SK-N-DZ (cell line): ENCODE data around the gene NR5A1.

Experiments used
- DNase-seq: peaks from one replicate; pipeline ENCODE4 v3.0.0-alpha.2; 2015; ENCODE audit warnings: low spot score

Gene NR5A1

DNA sequence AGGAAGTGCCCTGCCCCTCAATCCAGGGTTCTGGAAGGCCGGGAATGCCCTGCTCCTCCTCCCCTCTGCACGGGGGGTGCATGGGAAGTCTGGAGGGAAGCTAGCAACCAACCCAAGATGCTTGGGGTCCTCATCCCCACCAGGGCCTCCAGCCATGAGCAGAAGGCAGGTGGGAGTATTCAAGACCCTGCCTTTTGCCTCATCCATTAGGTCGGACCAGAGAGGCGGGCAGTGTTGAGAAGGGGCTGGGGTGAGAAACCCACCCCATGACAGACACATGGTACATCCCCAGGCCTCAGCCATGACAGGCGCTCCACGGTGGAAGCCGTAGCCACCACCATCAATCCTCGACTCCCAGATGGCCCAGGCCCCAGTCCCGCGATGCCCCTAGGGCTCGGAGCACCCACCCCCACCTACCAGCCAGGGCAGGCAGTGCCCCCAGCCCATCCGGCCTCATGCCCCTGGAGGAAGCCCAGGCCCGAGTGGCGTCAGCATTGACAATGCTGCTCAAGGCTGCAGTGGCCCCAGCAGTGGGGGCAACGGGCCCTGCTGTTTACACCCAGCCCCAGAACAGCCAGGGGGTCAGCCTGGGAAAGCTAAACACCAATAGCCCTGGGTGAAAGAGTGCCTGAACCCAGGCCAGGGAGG, 8.6 kb downstream of the NR5A1 start:
- no peak for DNase-seq

DNA sequence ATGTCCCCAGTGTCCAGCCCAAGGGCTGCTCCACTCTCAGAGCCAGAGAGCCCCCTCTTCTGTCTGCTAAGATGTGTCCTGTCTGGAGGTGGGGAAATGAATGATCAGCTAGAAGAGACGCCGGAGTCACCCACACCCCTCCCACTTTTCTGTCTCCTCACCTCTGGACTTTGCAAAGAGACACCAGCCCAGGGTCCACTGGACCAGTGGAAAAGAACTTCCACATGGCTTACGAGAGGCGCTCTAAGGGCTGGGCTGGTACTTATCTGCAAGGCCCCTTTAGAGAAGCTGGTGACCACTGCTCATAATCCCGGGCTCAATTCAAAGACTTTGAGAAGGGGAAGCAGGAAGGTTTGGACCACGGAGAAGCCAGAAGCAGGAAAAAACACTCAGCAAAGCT, 9.2 kb downstream of the NR5A1 start:
- no peak for DNase-seq

DNA sequence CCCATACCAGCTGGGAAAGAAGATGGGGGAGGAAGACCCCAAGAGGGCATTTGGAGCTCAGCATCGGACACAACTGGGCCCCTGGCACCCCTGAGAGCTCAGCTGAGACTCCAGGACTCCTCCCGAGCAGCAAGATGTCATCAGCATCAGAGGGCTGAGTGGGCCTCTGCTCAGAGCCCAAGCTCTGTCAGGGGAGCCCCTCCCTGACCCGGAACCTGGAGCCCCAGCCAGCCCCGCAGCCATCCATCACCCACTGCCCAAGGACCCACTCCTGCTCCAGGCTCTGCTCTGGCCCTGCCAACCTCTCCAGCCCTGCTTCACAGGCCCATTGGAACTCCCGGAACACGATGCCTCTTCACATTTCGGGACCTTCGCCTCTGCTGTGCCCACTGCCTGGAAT, 9.8 kb downstream of the NR5A1 start:
- DNase-seq, result no peak

DNA sequence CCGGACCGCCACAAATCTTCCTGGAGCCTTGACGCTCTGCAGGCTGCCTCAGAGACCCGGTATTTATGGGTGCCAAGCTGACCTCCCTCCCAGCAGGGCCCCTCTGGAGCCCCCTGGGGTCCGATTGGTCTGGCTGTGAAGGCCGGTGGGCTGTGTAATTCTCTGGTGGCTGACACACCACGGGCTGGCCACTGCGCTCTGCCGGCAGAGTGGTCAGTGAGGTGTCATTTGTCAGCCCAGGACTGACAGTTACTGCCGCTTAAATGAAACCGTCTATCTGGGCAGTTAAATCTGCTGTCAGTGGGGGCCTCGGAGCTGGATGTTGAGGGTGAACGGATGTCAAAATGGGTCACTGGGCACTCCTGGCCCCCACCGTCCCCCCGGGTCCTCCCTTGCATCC, 10.7 kb downstream of the NR5A1 start:
- DNase-seq, result no peak

DNA sequence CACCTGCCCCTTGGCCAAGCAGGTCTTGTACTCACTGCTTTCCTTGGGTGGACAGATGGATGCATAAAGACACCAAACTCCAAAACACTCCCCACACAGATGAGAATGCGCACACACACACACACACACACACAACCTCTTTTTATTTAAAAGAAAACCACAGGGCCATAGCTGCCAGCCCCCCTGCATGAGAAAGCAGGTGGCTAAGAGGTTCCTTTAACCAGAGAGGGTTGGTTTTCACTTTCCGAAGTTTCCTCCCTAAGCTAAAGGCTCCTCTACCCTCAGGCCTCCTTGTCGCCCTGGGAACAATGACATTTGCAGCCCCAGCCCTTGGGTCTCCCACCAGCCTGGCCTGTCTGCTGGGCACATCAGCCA, 11.1 kb downstream of the NR5A1 start:
- no peak for DNase-seq

DNA sequence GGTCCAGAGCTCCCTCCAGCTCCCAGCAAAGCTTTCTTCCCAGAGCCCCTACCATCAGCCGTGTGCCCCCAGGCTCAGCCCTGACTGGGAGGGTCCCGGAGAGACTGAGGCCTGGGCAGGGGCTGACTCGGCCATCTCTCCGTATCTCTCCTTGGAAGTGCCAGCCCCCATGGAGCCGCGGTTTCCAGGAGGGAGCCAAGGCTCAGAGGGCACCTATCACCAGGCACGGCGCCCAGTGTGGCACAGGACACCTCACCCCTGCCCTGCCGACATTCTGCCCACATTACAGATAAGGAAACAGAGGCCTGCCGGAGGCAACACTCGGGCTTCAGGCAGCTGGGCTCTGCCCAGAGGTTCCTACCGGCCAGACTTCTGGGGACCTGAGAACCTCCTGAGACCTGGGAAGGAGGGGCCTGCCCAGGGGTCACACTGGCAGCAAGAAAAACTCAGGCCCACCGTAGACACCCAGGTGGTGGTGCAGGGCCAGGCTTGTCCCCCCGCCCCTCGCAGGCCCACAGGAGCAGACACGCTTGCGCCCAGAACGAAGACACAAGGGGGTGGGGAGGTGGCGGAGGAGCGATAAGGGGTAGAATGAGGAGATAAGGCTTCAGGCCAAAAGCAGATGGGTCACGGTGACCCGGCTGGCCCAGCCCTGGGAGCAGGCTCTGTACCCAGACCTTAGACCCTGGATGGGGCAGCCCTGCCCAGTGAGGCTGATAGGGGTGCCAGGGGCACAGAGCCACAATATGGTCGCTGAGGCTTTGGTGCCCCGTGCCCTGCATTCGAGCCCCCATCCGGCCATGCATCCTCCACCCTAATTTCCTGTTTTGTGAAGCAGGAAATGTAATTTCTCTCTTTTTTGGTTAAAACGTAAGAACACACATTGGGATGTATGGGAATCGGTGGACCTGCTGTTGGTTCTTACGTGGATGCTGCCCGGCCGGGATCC, 11.8 kb downstream of the NR5A1 start:
- DNase-seq, result no peak

DNA sequence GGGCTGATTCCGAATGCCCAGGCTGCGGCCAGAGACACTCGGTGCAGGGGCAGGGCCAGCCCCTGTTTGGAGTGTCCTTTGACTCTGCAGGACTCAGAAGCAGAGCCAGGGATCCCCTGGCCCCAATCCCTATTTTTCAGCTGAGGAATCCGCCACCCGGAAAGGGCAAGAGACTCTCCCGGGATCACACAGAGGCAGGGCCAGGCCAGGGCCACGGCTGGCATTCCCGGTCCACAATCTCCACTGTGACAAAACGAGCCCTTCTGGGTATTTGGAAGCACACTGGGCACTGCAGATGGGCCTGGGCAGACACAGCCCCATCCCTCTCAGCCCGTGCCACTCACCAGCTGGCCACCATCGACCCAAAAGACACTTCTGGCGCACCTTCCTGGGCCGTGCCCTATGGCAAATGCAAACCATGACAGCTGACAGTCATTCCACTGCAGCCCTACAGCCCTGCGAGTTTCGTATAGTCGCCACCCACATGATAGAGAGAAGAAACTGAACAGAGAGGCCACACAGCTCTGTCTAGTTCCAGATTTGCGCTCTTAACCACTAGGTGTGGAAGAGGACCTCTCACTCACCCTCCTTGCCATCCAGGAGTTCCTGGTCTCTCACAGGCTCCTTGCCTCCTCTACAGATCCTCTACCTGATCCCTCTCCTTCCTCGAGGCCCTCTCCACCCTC, 13.3 kb downstream of the NR5A1 start:
- no peak for DNase-seq

DNA sequence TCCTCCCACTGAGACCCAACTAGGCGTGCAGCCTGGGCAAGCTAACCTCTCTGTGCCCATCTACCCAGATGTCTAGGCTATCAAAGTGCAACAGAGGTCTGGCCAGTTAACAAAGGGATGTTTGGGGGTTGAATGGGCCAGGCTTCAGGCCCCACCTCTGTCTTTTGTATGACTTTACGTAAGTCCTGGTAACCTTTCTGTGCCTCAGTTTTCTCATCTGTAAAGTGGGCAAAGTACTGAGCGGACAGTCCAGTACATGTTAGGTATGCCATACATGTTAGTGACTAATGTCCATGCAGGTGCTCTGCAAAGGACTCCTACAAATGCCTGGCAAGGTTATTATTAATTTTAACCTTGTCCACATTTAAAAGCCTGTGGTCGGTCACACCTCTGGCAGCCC, 14.0 kb downstream of the NR5A1 start:
- DNase-seq, result no peak

DNA sequence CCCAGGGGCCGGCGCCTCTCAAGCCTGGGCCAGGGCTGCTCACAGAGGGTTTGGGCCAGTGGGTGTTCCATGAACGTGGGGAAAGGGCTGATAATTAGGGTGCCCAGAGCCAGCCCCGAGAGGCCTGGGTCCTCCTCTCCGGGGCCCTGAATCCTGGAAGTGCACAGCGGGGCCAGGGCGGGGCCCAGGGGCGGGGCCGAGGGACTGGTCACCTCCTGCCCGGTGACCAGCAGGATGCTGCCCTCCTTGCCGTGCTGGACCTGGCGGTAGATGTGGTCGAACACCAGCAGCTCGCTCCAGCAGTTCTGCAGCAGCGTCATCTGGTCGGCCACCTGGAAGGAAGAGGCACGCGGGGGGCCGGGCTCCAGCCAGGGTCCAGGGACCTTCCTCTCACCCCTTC, 14.4 kb downstream of the NR5A1 start:
- no peak for DNase-seq

DNA sequence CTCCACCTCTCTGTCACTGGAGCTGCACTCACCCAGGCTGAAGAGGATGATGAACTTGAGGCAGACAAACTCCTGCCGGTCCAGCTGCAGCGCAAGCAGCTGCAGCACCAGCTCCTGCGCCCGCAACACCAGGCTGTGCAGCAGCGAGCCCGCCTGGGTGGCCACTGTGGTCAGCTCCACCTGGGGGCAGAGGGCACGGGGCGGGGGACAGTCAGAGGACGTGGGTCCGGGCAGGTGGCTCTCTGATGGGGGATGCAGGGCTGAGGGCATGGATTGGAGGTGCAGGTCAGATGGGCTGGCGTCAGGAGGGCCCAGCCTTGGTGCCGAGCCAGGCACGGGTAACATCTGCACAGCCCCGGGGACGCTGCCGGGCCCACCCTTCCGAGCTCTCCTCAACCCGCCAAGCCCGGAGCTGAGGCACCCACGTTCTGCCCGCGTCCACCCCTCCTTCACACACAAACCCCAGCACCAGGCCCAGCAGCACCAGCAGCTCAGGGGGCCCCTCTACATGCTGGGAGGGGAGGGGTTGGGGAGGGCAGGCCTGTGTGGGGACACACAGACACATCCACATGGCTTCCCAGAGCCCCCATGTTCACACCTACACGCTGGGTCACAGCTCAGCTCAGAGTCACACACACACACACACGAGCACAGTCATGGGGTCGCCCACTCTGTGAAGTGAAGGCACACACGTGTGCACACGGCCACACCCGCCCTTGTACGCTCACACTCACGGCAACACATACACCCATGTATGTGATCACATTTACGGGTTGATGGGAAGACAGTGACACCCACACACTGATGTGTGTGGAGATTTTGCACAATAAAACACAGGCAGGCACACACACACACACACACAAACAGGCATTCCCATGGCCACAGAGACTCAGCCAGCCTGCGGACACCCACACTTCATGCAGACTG, 15.9 kb downstream of the NR5A1 start:
- peak; percentile 42 for DNase-seq

DNA sequence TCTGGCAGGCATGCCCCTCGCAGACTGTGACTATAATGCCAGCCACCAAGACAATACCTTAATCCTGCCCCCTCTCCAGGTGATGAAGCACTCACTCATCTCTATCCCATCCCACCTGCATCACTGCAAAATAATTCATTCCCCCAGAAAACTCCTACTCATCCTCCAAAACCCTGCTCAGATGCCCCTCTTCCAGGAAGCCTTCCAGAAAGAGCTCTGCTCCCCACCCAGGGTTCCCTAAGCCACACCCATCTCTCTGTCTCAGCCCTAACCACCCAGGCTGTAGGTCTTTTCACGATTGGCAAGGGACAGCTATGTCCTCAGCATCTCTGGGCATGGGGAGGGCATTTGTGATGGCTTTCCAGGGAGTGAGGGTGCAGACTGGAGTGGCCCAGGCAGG, 17.2 kb downstream of the NR5A1 start:
- no peak for DNase-seq

DNA sequence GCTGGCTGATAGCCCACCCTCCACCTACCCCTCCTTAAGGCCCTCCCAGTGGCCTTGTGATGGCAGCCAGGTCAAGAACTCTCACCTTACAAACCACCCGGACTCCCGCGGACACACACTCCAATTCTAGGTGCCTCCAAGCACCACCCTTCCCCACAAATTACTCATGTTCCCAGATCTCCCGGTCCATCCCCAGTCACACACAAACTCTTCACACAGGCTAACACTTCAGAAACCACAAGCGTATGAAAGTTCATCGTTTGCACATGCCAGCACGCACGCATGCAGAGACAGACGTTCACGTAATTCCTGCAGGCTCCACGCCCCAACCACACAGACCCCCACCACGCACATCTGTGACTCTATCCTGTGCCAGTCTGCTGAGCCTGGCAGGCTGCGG, 18.0 kb downstream of the NR5A1 start:
- DNase-seq, result no peak

DNA sequence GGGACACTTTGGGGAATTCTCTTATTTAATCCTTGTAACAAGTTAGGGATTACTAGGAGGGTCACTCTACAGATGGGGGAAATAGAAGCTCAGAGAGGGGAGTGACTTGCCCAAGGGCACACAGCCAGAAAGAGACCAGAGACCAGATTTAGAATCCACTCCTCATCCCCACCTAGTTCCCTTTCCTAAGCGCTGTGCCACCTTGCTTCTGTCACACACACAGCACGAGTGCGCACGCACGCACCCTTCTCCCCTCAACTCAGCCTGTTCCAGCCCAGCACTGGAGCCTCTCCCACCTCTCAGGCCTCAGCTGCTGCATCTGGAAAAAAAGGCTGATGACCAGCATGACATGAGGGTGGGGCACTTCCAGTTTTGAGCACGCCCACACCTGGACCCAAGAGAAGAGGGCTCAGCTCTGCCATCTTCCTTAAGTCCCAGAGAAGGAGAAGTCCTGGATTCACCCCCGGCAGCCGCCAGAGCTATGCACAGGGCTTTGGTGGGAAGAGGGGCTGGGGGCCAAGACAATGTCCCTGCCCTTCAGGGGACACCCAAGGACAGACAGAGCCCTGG, 18.5 kb downstream of the NR5A1 start:
- no peak for DNase-seq

DNA sequence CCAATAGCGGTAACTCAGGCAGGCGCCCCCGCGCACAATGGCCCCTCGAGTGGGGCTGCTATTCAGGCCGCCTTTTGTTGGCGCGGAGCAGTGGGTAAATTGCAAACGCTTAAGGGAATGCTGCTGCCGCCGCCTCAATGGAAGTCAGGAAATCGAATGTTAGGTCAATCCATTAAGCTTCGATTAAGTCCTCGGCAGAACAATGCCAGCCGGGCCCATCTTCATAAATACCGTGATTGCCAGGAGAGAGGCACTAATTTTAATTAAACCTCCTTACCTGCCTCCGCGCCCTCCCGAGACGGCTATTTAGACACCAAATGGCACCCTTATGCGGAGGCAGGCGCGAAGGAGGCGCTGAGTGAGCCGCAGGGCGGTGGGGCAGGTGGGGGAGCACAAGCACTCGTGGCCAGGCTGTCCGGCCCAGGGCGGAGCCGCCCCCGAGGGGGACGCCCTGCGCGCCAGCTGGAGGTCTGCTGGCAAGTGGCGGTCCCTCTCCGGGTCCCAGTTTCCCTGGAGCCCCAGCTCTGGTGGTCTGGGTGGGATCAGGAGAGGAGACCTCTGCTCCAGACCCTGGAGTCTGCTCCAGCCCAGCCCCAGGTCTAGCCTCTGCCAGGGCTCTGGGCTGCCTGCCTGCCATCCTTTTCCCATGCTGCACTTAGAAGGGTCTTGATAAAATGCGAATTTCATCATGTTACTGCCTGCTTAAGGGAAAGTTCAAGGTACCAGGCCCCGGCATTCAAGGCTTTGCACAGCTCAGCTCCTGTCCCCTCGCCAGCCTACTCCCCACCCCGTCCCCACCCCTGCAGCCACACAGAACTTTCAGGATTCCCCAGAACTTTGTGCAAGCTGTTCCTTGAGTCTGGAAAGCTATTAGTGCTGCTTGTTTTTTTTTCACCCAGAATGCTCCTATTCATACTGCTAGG, 19.7 kb downstream of the NR5A1 start:
- no peak for DNase-seq

DNA sequence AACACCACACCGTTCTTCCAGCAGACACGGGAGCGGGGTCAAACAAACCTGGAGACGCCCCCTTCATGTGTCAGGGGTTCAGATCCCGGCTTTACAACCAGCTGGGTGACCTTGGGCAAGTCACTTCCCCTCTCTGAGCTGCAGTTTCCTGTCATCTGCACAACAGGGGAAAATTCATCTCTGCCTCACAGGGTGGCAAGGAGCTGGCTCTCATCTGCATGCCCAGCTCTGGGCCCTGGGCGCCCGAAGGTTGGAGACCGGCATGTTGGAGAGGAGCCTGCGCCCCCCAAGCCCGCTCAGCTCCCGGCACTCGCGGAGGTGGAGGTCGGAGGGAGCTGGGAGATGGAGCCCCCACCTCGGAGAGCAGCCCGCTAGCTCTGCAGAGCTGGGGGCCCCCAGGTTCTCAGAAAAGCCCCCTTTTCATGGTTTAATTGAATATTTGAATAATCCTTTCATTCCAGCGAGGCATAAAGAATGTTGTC, 20.4 kb downstream of the NR5A1 start:
- no peak for DNase-seq

DNA sequence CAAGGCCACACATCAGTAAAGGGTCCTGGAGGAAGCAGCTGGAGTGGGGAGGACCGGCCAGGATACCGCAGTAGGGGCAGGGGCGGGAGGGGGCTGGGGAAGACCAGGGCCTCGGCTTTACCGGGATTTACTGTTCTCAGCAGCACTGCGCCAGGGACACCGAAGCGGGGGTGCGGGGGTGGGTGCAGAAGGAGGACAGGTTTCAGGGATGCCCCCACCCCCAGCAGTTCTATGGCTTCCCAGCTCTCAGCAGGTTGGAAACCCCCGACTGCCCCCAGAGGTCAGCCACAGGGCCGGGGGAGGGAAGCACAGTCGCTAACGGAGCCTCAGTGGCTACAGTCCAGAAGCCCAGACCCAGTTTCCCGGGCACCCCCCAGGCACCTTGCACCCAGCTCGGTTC, 21.3 kb downstream of the NR5A1 start:
- no peak for DNase-seq

DNA sequence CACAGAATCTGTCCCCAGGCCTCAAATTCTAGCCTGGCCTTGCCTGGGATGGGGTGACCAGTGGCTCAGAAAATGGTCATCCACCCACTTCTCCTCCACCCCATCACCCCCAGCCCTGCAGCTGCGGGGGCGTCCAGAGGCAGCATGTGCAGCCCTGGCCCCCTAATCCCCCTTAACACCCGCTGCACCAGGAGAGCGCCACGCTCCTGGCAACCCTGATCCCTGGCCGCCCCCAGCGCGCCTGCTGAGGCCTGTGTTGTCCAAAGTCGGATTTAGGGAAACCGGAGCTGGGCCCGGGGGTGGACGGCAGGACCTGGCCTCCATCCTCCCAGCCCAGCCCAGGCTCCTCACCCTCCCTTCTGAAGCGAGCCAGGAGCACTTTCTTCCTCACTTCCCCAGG, 22.0 kb downstream of the NR5A1 start:
- DNase-seq, result no peak

DNA sequence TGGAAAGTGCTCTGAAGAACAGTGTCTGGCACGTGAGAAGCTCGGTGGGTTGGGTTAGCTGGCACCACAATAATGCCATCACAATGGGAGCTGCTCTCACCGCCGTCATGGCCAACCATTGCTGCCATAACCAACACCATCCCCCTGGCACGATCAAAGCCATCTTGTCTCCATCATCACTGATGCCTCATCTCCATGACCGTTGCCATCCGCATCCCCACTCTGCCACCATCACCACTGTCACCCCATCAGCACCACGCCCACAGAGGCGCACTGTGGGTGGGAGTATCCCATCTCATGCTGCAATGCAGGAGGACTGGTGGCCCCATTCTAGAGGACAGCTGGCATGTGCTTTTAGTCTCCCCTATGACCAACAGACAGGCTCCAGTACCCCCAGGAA, 23.7 kb downstream of the NR5A1 start:
- DNase-seq, result no peak

DNA sequence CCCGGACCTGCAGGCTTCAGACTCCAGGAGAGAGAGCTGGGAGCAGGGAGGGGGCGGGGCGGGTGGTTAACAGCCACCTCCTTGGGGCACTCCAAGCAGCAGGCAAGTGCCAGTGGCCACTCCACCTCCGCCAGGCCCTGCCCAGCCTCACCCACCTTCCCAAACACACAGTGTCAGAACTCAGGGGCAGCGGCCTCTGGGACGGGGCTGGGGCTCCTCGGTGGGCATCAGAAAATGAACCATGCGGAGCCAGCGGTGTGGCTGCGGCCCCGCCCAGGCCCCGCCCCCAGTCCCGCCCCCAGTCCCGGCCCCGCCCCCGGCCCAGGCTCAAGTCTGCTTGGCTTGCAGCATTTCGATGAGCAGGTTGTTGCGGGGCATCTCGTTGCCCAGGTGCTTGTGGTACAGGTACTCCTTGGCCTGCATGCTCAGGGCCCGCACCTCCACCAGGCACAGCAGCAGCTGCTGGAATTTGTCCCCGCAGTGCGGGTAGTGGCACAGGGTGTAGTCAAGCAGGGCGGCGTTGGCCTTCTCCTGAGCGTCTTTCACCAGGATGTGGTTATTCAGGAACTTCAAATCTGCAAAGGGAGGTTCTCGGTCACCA, 24.7 kb downstream of the NR5A1 start:
- DNase-seq, result no peak

DNA sequence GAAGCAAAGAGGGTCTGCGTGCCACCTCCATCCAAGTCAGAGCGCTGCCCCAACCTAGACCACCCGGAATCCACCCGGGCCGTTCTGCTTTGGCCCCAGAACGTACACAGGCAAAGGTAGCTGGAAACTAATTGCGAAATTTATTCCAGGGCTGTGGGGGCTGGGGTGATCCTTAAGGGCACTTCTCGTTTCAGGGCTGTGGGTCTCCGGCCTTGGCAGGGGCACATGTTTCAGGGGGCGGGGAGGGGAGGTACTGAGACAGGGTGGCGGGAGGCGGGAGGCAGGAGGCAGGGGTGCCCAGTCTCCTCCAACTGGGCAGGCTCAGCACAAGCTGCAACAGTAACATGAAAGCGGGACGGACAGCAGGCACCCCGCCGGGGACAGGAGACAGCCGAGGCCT, 26.1 kb downstream of the NR5A1 start:
- no peak for DNase-seq
